Lower leg skin (tissue), 4 donors: ENCODE results near the gene PRORP. TPM values are rescaled to one million over a fixed set of nuclear protein-coding genes. Genes with fewer than 3 reads are reported as not detected.

Experiments
- DNase-seq, 2 donors: peaks; one replicate each; pipeline ENCODE4 v3.0.0-alpha.2; 2019; ENCODE audit warnings: low spot score in 2 of 2
- H3K4me3 ChIP-seq: fragments of 200-600 bp; sonication (generic); 2 replicates; pipeline ENCODE4 v1.5.1; 2017; ENCODE audit warnings: mild to moderate bottlenecking, low read depth; ENCODE audit not compliant: poor library complexity, severe bottlenecking
- POLR2A ChIP-seq, 2 donors: fragments of 450-650 bp; IDR thresholded peaks; one replicate each; pipeline ENCODE4 v1.6.1; 2016 to 2017; ENCODE audit warnings: antibody characterized with exemption in 2 of 2, mild to moderate bottlenecking in 1 of 2, moderate library complexity in 1 of 2
- WGBS, 2 donors: methylation state at CpG; one replicate each; pipeline ENCODE4 v1.1.5; 2018; 5-methylcytosine and 5-hydroxymethylcytosine counted together
- intact Hi-C: fragments of 100-400 bp; cut with DNase I; formaldehyde crosslinking; loops from one replicate; pipeline ENCODE4 v1.15.0; 2023; ENCODE audit warnings: low total_unique reads
- total RNA-seq, 4 donors: library from RNA; depleted of rRNA; stranded (reverse); fragments of >200 nt; gene quantifications; one replicate each; pipeline ENCODE4 v1.1.0, GENCODE V29; 2016
- TF ChIP-seq, protein P1 (sequence below), 3 donors: fragments of 450-650 bp; IDR thresholded peaks; one replicate each; pipeline ENCODE4 v1.5.1; 2016; ENCODE audit warnings: antibody characterized with exemption in 3 of 3, mild to moderate bottlenecking in 3 of 3, moderate library complexity in 2 of 3

PRORP gene
- total RNA-seq, 4 donors from 2014 or later, result 24.1 to 29.6 (median 25.3) TPM

DNA sequence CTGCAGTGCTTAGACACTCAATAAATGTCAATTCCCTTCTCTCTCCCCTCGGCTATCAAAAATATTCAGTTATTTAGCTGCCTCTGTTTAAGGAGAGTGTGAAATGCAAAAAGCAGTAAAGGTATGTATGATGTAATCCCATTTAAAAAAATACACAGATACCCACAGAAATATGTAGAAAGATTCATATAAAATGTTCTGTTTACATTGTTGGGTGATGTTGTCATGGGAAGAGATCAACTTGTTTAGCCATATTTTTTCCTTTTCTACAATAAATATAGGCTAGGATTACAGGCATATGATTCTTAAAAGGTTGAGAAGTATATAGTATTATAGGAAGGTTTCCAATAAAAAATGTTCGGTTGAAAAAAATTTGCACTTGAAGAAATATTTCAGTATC, 8.3 kb upstream of the PRORP start:
- WGBS, 2 donors, result 87 to 89% methylated on average over 2 of the region's 2 CpGs
- intact Hi-C loops, result no loop called here

DNA sequence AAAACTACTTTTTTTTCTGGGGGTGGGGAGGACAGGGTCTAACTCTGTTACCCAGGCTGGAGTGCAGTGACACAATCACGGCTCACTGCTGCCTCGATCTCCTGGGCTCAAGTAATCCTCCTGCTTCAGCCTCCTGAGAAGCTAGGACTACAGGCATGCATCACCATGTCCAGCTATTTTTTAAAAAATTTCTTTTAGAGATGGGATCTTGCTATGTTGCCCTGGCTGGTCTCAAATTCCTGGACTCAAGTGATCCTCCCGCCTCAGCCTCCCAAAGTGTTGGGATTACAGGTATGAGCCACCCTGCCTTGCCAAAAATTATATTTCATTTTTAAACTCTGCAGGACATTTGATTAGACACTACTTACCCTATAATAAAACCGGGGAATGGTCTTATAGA, 6.1 kb upstream of the PRORP start:
- 94 to 97% methylated on average over 4 of the region's 4 CpGs for WGBS, 2 donors
- H3K4me3 ChIP-seq, result no peak overlapping the region
- no peak for DNase-seq
- intact Hi-C loops, result no loop called here
- TF ChIP-seq, protein P1, sequence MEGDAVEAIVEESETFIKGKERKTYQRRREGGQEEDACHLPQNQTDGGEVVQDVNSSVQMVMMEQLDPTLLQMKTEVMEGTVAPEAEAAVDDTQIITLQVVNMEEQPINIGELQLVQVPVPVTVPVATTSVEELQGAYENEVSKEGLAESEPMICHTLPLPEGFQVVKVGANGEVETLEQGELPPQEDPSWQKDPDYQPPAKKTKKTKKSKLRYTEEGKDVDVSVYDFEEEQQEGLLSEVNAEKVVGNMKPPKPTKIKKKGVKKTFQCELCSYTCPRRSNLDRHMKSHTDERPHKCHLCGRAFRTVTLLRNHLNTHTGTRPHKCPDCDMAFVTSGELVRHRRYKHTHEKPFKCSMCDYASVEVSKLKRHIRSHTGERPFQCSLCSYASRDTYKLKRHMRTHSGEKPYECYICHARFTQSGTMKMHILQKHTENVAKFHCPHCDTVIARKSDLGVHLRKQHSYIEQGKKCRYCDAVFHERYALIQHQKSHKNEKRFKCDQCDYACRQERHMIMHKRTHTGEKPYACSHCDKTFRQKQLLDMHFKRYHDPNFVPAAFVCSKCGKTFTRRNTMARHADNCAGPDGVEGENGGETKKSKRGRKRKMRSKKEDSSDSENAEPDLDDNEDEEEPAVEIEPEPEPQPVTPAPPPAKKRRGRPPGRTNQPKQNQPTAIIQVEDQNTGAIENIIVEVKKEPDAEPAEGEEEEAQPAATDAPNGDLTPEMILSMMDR (IDR thresholded peaks at IDR 0.05), result no peak
- TF ChIP-seq POLR2A (IDR thresholded peaks at IDR 0.05), result no peak

More for the DNA sequence above, 8.3 kb upstream of the PRORP start:
- DNase-seq, result no peak
- H3K4me3 ChIP-seq, result no peak overlapping the region
- no peak for TF ChIP-seq POLR2A (IDR thresholded peaks at IDR 0.05)
- TF ChIP-seq, protein P1 (IDR thresholded peaks at IDR 0.05), result no peak

DNA sequence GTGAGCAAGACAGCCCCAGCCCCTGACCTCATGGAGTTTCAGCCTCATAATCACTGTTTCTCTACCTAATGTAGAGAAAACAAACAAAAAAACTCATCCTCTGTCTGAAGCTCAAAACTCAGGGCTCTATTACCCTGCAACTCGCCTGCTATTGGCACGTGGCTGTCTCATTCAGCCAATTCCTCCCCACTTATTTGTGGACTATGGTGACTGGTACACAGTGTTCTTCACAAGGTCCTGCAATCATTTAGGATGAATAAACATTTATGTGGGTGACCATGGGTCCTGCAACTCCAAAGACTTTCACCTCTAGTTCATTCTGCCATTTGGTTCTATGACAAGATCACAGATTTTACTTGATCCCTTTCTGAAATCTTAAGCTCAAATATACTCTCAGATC, 5.2 kb upstream of the PRORP start:
- 91% methylated on average over 2 of the region's 2 CpGs for WGBS, 2 donors
- TF ChIP-seq, protein P1 (IDR thresholded peaks at IDR 0.05), result no peak
- no peak for TF ChIP-seq POLR2A (IDR thresholded peaks at IDR 0.05)
- DNase-seq, result no peak
- intact Hi-C loops, result no loop called here
- H3K4me3 ChIP-seq, result no peak overlapping the region

- 13 to 22% methylated on average over 34 of the region's 34 CpGs for WGBS, 2 donors
Measured at GRCh38 chr14:35121026-35121886, 1.1 kb upstream of the PRORP start.

DNA sequence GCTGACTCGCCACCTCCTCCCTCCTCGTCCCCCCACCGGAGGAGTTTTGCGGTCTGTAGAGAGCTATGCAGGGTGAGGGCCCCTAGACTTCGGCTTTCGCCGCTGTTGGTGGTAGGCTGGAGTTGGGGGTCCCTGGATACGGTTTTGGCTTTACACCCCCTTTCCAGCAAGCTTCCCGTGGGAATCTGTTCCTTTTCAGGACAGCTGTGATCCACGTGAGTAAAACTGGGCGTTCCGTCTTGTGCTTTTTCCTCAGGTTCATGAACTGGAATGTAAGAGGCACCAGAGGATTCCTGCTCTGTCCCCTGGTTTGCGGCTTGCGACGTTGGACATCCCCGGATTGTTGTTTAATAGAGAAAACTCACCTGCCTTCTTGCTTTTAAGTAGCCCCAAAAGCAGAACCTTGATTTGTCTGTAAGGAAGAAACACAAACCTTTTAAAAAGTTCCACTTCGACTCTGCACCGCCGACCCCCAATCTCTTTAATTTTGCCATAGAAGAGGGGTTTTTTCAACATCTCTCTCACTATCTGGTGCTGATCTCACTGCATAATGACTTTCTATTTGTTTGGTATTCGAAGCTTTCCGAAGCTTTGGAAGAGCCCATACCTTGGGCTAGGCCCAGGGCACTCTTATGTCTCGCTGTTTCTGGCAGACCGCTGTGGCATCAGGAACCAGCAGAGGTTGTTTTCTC, 490 bp downstream of the PRORP start:
- peak overlapping the region; percentile 53 for H3K4me3 ChIP-seq
- intact Hi-C loops, result no loop called here
- TF ChIP-seq, protein P1 (IDR thresholded peaks at IDR 0.05), result no peak
- no peak for TF ChIP-seq POLR2A (IDR thresholded peaks at IDR 0.05)

More at GRCh38 chr14:35121026-35121886, 1.1 kb upstream of the PRORP start:
- H3K4me3 ChIP-seq, result peak overlapping the region; percentile 53
- TF ChIP-seq, protein P1 (IDR thresholded peaks at IDR 0.05), result no peak
- TF ChIP-seq POLR2A (IDR thresholded peaks at IDR 0.05), result no peak
- DNase-seq, result no peak
- intact Hi-C loops, result no loop called here

More for the DNA sequence above, 490 bp downstream of the PRORP start:
- WGBS, 2 donors, result 4 to 5% methylated on average over 23 of the region's 23 CpGs
- DNase-seq, result no peak
